MM.1S (cell line): ENCODE data around the gene JAG1.

Experiments used
- EZH2 ChIP-seq: fragments of 300-600 bp; sonication (generic); optimal IDR thresholded peaks from 2 replicates; pipeline ENCODE3; 2017; ENCODE audit warnings: low read depth, mild to moderate bottlenecking, antibody characterized with exemption, low read length, mixed read lengths
- EZH2phosphoT487 ChIP-seq: fragments of 300-600 bp; sonication (generic); IDR thresholded peaks from 2 replicates; pipeline ENCODE4 v1.6.1; 2018; ENCODE audit warnings: antibody characterized with exemption, low read length
- TF ChIP-seq, protein P1 (sequence below): fragments of 300-600 bp; sonication (generic); IDR thresholded peaks from 2 replicates; pipeline ENCODE4 v1.5.1; 2016; ENCODE audit warnings: antibody characterized with exemption, low read length, mixed read lengths

DNA sequence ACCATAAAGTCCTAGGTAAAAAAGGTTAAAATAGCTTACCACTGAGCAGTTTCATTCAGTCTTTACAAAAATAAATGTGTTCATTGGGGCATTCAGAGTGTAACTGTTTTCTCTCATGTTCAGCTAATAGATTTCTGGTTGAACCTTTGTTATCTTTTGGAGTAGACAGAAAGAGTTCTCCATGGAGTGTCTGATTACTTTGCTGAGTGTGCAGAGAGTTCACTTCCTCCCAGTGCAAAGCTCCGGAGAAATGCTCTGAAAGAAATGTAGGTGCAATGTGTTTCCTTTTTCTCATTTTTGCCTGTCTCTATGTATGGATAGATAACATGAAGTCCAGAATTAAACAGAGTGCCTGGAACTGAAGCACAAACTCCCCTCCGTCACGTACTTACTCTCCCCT is 52.6 kb downstream of the JAG1 start:
- TF ChIP-seq, protein P1, sequence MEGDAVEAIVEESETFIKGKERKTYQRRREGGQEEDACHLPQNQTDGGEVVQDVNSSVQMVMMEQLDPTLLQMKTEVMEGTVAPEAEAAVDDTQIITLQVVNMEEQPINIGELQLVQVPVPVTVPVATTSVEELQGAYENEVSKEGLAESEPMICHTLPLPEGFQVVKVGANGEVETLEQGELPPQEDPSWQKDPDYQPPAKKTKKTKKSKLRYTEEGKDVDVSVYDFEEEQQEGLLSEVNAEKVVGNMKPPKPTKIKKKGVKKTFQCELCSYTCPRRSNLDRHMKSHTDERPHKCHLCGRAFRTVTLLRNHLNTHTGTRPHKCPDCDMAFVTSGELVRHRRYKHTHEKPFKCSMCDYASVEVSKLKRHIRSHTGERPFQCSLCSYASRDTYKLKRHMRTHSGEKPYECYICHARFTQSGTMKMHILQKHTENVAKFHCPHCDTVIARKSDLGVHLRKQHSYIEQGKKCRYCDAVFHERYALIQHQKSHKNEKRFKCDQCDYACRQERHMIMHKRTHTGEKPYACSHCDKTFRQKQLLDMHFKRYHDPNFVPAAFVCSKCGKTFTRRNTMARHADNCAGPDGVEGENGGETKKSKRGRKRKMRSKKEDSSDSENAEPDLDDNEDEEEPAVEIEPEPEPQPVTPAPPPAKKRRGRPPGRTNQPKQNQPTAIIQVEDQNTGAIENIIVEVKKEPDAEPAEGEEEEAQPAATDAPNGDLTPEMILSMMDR: no peak
- no peak for TF ChIP-seq EZH2
- no peak for TF ChIP-seq EZH2phosphoT487
